Activated CD8-positive, alpha-beta memory T cell treated with anti-CD3 and anti-CD28 coated beads, Interleukin-2, amount 50 U/mL, for 48 hours (primary cell): Measurements from ENCODE around the gene IL3.

ENCODE experiments used
- DNase-seq: peaks from one replicate; pipeline ENCODE4 v3.0.0-alpha.2; 2020

The IL3 gene

DNA sequence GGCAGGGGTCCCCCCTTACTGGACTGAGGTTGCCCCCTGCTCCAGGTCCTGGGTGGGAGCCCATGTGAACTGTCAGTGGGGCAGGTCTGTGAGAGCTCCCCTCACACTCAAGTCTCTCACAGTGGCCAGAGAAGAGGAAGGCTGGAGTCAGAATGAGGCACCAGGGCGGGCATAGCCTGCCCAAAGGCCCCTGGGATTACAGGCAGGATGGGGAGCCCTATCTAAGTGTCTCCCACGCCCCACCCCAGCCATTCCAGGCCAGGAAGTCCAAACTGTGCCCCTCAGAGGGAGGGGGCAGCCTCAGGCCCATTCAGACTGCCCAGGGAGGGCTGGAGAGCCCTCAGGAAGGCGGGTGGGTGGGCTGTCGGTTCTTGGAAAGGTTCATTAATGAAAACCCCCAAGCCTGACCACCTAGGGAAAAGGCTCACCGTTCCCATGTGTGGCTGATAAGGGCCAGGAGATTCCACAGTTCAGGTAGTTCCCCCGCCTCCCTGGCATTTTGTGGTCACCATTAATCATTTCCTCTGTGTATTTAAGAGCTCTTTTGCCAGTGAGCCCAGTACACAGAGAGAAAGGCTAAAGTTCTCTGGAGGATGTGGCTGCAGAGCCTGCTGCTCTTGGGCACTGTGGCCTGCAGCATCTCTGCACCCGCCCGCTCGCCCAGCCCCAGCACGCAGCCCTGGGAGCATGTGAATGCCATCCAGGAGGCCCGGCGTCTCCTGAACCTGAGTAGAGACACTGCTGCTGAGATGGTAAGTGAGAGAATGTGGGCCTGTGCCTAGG is 13.0 kb downstream of the IL3 start, which contains the start of gene CSF2:
TSS of gene CSF2 (plus strand) at position 559 of the 783 bp plus-strand sequence. CDS start at position 594, 35 bp downstream.
- DNase-seq: no peak

DNA sequence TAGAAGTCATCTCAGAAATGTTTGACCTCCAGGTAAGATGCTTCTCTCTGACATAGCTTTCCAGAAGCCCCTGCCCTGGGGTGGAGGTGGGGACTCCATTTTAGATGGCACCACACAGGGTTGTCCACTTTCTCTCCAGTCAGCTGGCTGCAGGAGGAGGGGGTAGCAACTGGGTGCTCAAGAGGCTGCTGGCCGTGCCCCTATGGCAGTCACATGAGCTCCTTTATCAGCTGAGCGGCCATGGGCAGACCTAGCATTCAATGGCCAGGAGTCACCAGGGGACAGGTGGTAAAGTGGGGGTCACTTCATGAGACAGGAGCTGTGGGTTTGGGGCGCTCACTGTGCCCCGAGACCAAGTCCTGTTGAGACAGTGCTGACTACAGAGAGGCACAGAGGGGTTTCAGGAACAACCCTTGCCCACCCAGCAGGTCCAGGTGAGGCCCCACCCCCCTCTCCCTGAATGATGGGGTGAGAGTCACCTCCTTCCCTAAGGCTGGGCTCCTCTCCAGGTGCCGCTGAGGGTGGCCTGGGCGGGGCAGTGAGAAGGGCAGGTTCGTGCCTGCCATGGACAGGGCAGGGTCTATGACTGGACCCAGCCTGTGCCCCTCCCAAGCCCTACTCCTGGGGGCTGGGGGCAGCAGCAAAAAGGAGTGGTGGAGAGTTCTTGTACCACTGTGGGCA is 13.8 kb downstream of the IL3 start:
- DNase-seq: no peak

DNA sequence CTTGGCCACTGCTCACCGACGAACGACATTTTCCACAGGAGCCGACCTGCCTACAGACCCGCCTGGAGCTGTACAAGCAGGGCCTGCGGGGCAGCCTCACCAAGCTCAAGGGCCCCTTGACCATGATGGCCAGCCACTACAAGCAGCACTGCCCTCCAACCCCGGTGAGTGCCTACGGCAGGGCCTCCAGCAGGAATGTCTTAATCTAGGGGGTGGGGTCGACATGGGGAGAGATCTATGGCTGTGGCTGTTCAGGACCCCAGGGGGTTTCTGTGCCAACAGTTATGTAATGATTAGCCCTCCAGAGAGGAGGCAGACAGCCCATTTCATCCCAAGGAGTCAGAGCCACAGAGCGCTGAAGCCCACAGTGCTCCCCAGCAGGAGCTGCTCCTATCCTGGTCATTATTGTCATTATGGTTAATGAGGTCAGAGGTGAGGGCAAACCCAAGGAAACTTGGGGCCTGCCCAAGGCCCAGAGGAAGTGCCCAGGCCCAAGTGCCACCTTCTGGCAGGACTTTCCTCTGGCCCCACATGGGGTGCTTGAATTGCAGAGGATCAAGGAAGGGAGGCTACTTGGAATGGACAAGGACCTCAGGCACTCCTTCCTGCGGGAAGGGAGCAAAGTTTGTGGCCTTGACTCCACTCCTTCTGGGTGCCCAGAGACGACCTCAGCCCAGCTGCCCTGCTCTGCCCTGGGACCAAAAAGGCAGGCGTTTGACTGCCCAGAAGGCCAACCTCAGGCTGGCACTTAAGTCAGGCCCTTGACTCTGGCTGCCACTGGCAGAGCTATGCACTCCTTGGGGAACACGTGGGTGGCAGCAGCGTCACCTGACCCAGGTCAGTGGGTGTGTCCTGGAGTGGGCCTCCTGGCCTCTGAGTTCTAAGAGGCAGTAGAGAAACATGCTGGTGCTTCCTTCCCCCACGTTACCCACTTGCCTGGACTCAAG is 14.6 kb downstream of the IL3 start:
- DNase-seq: no peak

DNA sequence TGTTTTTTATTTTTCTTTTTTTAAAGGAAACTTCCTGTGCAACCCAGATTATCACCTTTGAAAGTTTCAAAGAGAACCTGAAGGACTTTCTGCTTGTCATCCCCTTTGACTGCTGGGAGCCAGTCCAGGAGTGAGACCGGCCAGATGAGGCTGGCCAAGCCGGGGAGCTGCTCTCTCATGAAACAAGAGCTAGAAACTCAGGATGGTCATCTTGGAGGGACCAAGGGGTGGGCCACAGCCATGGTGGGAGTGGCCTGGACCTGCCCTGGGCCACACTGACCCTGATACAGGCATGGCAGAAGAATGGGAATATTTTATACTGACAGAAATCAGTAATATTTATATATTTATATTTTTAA is 15.2 kb downstream of the IL3 start:
- no peak for DNase-seq

DNA sequence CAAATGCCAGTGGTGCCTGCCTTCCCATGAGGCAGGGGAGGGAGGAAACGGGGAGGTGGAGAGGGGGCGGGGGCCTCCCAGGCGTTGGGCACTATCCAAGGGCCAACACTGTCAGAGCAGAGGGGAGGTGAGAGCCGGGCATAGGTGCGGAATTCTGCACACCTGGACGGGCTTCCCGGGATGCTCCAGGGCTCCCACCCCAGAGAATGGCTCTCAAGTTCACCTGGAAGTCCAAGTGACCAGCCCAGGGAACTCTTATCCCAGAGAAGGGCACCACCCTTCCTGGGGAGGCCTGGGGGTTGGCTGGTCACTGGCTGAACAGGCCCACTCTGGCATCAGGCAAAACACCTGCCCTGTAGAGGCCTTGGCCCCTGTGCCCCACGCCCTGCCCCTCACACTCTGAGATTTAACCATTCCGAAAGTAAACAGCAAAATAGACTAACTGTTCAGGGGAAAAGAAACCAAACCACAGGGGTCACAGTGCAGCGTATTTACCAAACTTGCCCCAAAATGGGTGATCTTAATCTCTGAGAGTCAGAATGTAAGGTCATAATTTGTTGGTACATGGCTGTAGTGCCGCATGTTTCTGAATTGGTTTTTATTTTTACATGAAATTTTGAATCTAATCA is 15.9 kb downstream of the IL3 start:
- no peak for DNase-seq

DNA sequence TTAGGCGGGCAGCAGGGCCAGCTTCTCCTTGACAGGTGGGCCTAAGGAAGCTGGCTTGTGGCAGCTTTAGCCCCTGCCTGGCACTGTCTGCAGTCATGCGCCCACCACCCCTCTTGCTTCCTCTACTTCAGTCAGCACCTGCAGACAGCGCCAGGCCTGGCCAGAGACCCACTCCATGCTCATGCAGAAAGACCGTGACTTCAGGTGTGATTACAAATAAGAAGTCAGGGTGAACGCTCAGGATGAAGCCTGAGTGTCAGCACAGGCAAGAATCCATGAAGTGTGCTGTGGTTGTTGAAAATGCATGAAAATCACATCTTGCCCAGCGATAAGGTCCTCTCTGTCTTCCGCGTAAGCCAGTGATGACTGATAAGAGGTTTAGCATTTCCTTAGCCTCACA is 16.5 kb downstream of the IL3 start:
- DNase-seq: no peak

DNA sequence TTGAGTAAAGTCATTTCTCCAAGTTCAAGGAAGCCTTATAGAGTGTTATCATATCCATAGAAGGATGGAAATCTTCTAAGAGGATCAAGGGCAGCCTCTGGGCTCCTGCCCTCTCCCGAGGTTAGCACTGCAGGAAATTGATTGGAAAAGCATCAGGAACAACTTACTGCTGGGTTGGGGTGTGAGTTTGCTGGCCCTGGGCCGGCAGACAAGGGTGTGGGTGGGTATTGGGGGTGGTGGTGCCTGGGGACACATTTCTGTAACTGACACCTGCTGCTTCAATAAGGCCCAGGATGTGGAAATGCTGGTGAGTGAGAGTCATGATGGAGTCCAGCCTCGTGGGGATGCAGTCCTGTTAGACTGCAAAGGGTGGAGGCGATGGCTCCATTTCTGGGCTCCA is 18.6 kb downstream of the IL3 start:
- no peak for DNase-seq

DNA sequence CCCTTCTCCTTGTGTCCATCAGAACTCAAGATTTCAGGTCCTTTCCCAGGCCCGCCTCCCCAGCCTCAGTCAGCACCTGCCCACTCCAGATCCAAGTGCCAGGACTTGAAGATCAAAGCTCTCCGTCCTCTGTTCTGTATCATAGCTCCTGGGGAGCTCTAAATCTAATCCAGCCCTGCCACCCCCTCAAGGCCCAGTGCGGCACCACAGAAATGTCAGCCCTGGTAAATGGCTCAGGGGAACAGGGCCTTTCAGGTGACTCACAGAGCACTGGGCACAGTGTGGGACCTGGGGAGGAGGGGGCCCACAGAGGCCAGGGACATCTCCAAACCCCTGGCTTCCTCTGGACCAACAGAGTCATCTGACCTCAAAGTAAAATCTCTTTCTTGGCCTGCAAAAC is 19.2 kb downstream of the IL3 start:
- DNase-seq: no peak

DNA sequence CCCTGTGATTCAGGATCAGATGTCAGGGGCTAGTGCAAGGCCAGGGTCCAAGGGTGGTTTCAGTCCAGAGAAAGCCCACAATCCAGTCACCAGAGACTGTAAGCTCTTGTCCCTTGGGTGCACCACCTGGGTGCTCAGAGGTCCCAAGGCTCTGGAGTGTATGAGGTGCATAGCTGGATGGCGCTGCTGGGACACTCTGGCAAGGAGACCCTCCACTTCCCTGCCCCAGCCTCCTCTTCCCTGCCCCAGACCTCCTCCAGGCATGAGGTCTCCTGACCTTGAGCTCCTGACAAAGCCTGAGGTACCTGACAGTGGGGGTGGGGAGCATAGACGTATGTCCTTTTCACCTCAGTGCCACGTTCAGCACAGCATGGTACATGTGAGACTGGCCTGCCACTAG is 20.1 kb downstream of the IL3 start:
- DNase-seq: no peak

DNA sequence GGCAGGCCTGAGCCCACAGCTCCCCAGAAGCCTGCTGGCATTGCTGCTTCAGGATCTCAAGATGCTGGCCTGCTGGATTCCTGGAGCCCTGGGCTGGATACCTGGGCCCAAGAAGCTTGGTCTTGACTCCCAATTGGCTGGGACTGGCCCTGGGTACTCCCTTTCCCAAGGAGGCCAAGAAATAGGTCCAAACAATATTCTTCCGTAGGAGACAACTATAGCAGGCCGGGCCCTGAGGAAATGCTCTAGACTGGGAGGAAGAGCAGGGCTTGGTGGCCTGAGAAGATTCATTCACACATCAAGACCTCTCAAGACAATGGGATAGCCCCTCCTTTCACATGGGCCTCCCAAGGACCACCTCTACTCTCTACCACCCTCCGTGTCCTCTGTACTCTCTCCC is 21.0 kb downstream of the IL3 start:
- DNase-seq: no peak

DNA sequence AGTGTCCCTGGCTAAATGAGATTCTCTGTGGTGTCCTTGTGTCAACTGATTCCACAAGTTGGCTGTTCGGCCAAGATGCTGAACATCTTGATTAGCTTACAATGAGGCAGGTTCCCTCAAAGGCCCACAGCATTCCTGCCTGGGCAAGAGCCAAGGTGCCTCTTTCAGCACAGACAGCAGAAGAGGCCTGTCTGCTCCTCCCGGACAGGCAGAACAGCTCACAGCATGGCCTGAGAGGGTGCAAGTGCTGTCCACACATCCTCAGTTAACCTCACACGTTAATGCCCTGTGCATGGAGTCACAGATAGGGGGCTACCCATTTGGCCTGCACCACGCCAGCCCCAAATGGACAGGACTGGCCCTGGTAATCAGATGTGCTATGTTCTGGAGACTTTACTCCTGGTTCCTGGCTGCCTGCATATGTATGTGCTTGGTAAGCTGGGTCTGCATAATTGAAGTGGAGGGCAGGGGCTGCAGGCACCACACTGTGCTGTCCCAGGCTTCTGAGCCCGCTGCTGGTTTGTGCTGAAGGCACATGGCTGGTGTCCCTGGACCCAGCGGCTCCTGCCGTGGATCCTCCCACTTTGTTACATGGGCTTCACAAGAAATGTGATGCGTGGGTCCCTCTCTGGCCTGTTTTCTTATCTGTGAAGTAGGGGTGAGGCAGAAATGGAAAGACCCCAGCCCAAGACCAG is 22.0 kb downstream of the IL3 start:
- no peak for DNase-seq

DNA sequence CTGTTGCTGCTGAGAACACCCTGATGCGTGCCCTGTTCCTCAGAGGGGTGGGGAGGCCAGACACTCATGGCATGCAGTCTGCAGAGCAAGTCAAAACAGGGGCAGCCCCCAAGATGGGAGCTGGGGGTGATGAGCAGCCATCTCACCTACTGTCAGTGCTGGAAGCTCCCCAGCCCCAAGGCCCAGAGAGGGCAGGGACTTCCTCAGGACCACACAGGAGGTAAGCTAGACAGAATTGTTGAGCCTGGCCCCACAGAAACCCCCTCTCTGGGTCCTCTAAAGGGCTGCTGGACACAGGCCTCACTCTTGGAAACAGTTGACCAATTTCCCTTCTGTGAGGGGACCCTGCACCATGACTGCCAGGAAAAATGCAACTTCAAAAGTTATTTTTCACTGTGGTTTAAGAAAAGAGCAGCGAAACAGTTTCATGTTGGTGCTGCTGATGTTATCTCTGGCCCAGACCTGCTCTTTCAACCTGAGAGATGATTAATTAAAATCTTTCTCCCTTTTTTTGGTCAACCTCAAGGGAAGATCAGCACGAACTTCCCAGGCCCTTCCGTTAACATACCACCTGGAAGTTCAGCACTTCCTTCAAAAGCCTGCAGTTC is 22.7 kb downstream of the IL3 start:
- DNase-seq: no peak

DNA sequence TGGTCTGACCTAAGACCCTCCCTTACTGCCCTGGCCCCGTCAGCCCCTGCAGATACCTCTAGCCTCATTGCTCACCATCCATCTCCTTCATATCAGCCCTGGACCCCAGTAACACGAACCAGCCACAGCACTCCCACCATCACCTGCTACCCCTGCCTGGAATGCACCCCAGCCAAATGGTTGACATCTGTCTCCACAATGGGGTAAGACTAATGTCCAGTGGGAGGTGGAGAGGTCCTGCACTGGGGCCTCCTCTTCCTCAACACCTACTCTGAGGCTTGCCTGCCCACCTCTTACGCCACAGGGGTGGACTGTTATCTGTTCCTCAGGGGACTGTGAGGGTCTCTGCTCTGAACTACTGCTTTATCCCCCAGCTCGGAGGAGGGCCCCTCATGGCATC is 25.2 kb downstream of the IL3 start:
- DNase-seq: no peak

DNA sequence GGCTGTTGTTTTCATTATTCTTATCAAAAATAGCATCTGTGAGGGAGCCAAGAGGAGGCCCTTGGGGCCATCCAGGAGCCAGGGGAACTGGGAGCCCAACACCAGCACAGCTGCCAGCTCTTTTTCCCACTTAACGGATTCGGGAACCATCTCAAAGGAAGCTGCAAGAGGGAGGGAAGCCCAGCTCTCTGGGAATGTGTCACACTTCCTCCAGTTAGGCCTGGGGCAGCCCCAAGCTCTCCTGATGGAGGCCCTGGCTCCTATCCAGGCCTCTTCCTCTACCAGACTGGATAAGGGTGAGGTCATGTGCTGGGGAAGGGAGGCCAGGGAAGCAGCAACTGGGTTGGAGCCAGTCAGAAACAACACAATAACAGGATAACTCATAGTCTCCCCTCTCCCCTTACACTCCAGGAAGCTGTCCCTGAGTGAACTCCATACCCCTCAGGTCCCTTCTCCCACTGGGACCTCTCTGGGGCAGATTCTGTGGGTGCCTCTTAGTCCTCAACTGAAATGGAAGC is 25.9 kb downstream of the IL3 start:
- no peak for DNase-seq

DNA sequence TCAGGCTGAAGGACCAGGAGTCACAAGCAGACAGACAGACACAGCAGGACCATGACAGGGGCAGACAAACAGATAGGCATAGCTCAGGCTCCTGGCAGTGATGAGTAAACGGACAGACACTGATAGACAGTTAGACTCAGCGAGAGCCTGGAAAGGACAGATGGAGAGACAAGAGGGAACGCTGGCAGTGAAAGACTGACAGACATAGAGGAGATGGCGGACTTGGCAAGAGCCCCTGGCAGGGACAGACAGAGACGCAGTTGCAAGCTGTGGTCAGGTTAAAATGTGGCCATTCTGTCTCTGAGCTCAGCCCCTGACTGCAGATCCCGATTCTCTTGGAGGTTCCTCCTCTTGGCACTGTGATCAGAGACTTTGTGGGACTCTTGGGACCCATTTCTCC is 26.7 kb downstream of the IL3 start:
- no peak for DNase-seq

DNA sequence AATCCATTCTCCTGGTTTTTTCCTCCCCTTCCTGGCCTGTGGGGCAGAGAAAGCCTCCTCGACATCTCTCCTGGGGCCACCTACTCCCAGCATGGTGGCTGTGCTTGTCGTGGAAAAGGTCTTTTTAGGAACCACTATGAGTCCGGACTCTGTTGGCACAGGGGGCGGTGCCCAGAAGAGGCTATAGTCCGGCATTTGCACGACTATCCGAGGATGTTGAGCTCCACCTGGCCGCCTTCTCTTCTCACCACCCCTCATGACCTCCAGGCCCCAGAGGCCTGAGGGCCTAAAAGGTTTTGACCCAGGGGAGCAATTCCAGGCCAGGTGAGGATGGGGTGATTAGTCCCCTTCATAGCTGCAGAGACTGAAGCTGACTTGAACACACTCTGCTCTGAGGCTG is 27.2 kb downstream of the IL3 start:
- no peak for DNase-seq

DNA sequence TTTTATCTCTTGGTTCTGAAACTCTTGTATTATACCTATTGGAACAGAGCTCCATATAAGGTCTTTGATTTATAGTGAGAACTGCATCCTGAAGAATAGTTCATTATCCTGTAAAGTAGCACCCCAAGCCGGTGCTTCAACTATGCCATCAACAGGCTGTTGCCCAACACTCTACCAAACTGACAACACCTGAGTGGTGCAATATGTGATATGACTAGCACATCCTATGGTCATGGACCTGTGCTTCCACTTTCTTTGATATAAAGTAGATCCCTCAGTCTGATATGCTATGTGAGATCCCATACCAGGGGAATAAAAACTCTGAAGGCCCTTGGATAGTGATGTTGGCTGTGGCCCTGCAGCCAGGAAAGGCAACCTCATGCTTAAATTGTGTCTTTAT is 28.9 kb downstream of the IL3 start:
- no peak for DNase-seq

DNA sequence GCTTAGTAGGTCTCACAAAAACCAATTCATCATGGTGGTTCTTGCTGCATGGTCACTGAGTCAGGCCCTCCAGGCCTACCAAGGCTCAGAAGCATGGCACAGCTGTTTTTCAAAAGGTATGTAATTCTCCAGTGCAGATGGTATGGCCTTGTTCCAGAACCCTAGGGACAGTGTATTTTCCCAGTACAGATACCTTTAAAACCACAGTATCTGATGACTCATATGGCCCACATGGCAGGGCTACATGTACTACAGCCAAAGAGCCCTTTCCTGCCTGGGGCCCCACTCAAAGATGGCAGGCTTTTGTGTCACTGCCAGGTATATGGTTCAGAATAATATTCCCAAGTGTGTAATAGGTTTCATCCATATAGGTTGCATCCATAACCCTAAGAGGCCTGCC is 29.7 kb downstream of the IL3 start:
- DNase-seq: no peak

DNA sequence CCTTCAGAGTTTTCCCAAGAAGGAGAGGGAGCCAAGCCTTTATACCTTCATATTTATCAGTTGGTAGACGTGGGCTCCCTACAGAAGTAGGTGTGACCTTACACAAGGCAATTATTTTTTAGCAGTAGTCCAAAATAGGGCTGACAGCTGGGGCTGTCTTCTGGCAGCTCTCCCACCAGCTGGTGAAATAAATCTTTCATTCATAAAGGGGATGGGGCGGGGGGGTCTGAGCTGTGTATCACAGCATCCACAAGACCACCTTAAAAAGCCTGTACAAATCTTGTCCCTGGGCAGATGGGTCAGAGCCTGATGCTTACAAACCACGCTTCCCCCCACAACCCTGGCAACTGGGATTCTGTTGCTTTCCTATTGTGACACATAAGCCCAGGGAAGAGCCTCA is 32.8 kb downstream of the IL3 start:
- DNase-seq: peak; percentile 17

DNA sequence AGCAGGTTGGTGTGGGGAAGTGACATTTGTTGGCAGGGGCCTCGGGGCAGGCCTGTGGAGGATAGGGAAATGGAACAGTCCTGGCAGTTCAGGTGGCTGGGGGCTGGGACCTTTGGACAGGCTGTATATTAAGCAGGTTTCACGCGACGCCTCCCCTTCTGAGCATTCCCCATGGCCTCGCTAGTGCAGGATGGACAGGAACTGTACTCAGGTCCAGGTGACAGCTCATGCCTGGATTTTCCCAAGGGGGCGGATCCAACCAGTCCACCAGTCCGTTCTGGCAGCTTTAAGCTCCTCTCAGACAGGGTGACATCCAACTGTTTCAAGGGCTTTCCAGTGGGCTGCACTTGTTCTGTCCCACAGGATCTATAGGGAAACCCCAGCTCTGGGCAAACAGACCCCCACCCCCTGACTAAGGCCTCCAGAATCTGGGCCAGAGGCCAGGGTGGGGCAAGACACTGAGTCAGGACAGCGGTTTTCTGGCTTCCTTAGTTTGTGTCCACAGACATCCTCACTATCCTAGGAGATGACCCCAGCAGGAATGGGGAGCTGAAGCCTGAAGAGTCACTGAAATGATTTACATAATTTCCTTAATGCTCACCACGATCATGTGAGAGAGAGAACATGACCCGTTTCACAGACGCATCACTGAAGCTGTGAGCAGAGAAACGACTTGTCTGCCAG is 34.1 kb downstream of the IL3 start:
- DNase-seq: peak; percentile 53

DNA sequence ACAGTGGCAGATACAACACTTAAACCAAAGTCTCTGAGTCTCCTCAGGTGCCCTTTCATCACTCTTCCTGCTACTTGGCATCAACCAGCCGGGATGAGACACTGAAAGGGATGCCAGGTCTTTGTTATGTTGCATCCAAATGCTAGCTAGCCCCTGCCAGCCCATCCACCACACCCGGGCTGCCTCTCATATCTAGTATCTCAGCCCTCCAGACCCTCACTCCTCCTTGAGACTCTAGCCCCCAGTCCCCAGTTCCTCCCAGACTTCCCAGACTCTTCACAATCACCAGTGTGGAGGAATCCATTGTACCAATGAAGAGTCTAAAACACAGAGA is 34.6 kb downstream of the IL3 start:
- DNase-seq: peak; percentile 57
